ENCODE results near the gene SLC35F1. TPM values are rescaled to one million over a fixed set of nuclear protein-coding genes. Genes with fewer than 3 reads are reported as not detected.

SLC35F1 gene
- polyA plus RNA-seq, 1 donor (not counting 4 experiments of a cell fraction or from before 2014, with no cell fraction given): not detected

DNA sequence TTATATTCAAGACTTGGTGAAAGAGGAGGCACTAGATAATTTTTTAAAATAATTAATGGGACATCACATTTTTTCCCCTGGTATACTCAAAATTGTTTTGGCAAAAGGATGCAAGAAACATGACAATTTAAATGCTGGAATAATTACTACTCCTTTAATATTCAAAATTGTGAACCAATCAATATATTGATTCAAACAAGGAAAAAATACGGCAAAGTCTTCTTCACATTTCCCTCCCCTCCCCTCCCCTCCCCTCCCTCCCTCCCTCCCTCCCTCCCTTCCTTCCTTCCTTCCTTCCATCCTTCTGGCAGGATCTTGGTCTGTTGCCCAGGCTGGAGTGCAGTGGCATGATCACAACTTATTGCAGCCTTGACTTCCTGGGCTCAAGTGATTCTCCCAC is 4.1 kb downstream of the SLC35F1 start:
- TF ChIP-seq EZH2 (IDR thresholded peaks at IDR 0.05; ENCODE audit: low read length): no peak
- TF ChIP-seq, protein P1, sequence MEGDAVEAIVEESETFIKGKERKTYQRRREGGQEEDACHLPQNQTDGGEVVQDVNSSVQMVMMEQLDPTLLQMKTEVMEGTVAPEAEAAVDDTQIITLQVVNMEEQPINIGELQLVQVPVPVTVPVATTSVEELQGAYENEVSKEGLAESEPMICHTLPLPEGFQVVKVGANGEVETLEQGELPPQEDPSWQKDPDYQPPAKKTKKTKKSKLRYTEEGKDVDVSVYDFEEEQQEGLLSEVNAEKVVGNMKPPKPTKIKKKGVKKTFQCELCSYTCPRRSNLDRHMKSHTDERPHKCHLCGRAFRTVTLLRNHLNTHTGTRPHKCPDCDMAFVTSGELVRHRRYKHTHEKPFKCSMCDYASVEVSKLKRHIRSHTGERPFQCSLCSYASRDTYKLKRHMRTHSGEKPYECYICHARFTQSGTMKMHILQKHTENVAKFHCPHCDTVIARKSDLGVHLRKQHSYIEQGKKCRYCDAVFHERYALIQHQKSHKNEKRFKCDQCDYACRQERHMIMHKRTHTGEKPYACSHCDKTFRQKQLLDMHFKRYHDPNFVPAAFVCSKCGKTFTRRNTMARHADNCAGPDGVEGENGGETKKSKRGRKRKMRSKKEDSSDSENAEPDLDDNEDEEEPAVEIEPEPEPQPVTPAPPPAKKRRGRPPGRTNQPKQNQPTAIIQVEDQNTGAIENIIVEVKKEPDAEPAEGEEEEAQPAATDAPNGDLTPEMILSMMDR (optimal IDR thresholded peaks at IDR 0.05 in 1 of 3, IDR thresholded peaks at IDR 0.05 in 1 of 3, conservative IDR thresholded peaks at IDR 0.05 in 1 of 3; ENCODE audit: extremely low read depth in 1 of 3, insufficient read depth in 2 of 3, low read length in 3 of 3): no peak

DNA sequence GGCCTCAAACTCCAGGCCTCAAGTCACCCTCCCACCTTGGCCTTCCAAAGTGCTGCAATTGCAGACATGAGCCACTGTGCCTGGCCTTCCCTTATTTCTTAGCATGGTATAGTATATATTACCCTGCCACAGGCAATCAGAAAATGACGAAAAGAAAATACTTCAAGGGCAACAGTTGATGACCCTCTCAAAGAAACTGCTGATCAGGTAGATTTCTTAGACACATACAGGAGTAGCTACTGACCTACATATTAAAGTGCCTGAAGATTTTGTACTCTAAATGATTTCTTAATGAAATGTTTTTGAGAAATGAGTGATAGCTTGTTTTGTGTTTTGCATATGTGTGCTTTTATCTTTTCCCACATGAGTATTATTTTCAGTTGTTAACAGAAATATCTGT is 4.6 kb downstream of the SLC35F1 start:
- H4K20me1 ChIP-seq (ENCODE audit: control insufficient read depth, extremely low read depth, insufficient read depth, low read length): no peaks in the 10 kb centered on the region
- FAIRE-seq: no peak
- TF ChIP-seq EZH2 (IDR thresholded peaks at IDR 0.05; ENCODE audit: low read length): no peak
- TF ChIP-seq, protein P1 (optimal IDR thresholded peaks at IDR 0.05 in 1 of 3, IDR thresholded peaks at IDR 0.05 in 1 of 3, conservative IDR thresholded peaks at IDR 0.05 in 1 of 3; ENCODE audit: extremely low read depth in 1 of 3, insufficient read depth in 2 of 3, low read length in 3 of 3): no peak
- no peaks in the 10 kb centered on the region for H3K36me3 ChIP-seq (ENCODE audit: control insufficient read depth in 2 of 2, extremely low read depth in 1 of 2, insufficient read depth in 2 of 2, low read length in 2 of 2)
- no peaks in the 10 kb centered on the region for H3K9me3 ChIP-seq (ENCODE audit: control insufficient read depth, low read depth, low read length)
- no peaks in the 10 kb centered on the region for H3K9me1 ChIP-seq (ENCODE audit: control insufficient read depth, extremely low read depth, insufficient read depth, low read length)
- DNase-seq (ENCODE audit: low read depth, low spot score): no peak
- no peak overlapping the region for H3K4me2 ChIP-seq (ENCODE audit: control insufficient read depth, extremely low read depth, insufficient read depth, low read depth, low read length)
- H3K27ac ChIP-seq (ENCODE audit: control insufficient read depth, insufficient read depth, low read length): no peak overlapping the region
- H3K4me3 ChIP-seq (ENCODE audit: control insufficient read depth in 2 of 3, extremely low read depth in 1 of 3, insufficient read depth in 2 of 3, low read depth in 1 of 3, low read length in 3 of 3): no peak overlapping the region
- no peaks in the 10 kb centered on the region for H3K79me2 ChIP-seq (ENCODE audit: control insufficient read depth, insufficient read depth, low read length)
- peaks cover 21% of the 10 kb centered on the region for H3K27me3 ChIP-seq (ENCODE audit: control insufficient read depth, extremely low read depth, insufficient read depth, low read length)
- no peak overlapping the region for H2AFZ ChIP-seq (ENCODE audit: control insufficient read depth, low read length)
- H3K4me1 ChIP-seq (ENCODE audit: control insufficient read depth, extremely low read depth, insufficient read depth, low read length): no peaks in the 10 kb centered on the region
- no peak overlapping the region for H3K9ac ChIP-seq (ENCODE audit: control insufficient read depth, extremely low read depth, insufficient read depth, low read length)
- dilution Hi-C loops (cut with MboI; ENCODE audit: extremely low pct_ligation_motif_present, low sequenced_read_pairs): no loop called here

More for the DNA sequence above, 4.1 kb downstream of the SLC35F1 start:
- H3K27ac ChIP-seq (ENCODE audit: control insufficient read depth, insufficient read depth, low read length): no peak overlapping the region
- H3K4me1 ChIP-seq (ENCODE audit: control insufficient read depth, extremely low read depth, insufficient read depth, low read length): no peaks in the 10 kb centered on the region
- H3K79me2 ChIP-seq (ENCODE audit: control insufficient read depth, insufficient read depth, low read length): no peaks in the 10 kb centered on the region
- DNase-seq (ENCODE audit: low read depth, low spot score) (no peak), FAIRE-seq (no peak)
- no peak overlapping the region for H3K4me3 ChIP-seq (ENCODE audit: control insufficient read depth in 2 of 3, extremely low read depth in 1 of 3, insufficient read depth in 2 of 3, low read depth in 1 of 3, low read length in 3 of 3)
- H3K4me2 ChIP-seq (ENCODE audit: control insufficient read depth, extremely low read depth, insufficient read depth, low read depth, low read length): no peak overlapping the region
- H2AFZ ChIP-seq (ENCODE audit: control insufficient read depth, low read length): no peak overlapping the region
- H3K9me3 ChIP-seq (ENCODE audit: control insufficient read depth, low read depth, low read length): no peaks in the 10 kb centered on the region
- H3K36me3 ChIP-seq (ENCODE audit: control insufficient read depth in 2 of 2, extremely low read depth in 1 of 2, insufficient read depth in 2 of 2, low read length in 2 of 2): no peaks in the 10 kb centered on the region
- dilution Hi-C loops (cut with MboI; ENCODE audit: extremely low pct_ligation_motif_present, low sequenced_read_pairs): no loop called here
- no peak overlapping the region for H3K9ac ChIP-seq (ENCODE audit: control insufficient read depth, extremely low read depth, insufficient read depth, low read length)
- H3K27me3 ChIP-seq (ENCODE audit: control insufficient read depth, extremely low read depth, insufficient read depth, low read length): peaks cover 26% of the 10 kb centered on the region
- H3K9me1 ChIP-seq (ENCODE audit: control insufficient read depth, extremely low read depth, insufficient read depth, low read length): no peaks in the 10 kb centered on the region
- H4K20me1 ChIP-seq (ENCODE audit: control insufficient read depth, extremely low read depth, insufficient read depth, low read length): no peaks in the 10 kb centered on the region
